GM11168 (cell line): Measurements from ENCODE around the gene PGLYRP2.
"Not testable (repeated sequence)": the region's sequence is repeated elsewhere in the genome, so short reads cannot be mapped to it uniquely, and the experiment has no call there.

Experiments used
- in situ Hi-C: fragments of 300-500 bp; cut with MboI; formaldehyde crosslinking; loops from one replicate; pipeline ENCODE4 v1.12.0; 2022; ENCODE audit warnings: low sequenced_read_pairs; ENCODE audit not compliant: unreplicated experiment

The PGLYRP2 gene

DNA sequence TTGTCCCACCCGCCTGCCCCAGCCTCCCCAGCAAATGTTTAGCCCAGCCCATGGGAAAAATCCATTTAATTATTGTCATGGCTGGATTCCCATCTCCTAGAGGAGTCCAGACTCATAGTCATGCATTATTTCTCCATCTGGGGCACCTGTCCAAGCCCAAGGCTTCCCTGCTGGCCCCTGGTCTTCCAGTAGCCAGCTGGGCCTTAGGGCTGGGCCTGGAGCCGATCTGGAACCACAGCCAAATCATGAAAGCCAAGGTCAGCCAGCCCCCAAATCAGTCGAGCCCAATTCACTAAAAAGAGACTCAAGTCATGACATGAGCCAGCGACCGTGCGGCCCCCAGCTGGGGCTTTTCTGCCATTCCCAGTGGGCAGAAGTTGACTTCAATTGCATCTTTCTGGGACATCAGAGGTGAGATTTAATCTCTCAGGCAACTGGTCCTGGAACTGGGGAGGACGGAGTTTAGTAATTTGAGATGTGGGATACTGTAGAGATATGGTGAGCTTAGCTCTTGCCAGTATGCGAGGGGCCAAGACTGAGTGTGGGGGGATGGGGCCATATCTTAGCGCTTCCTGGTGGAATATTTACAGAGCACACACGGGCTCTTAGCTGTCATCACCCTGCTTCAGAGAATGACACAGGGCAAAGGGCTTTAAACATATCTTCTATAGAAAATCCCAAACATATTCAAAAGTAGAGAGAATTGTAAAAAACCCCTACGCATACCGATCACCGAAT is 9.4 kb upstream of the PGLYRP2 start:
- in situ Hi-C loops: no loop called here

DNA sequence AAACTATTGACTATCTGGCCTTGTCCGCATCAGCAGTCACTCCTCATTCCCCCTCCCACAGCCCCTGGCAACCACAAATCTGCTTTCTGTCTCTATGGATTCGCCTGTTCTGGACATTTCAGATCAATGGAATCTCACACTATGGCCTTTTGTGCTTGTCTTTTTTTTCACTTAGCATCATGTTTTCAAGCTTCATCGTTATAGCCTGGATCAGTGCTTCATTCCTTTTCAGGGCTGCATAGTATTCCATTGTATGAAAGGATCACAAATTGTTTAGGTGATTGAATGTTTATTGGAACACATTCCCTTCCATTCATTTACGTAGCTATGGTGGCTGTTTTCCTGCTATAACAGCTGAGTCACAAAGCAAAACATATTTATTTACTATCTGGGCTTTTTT is 7.7 kb upstream of the PGLYRP2 start:
- in situ Hi-C loops: no loop called here

DNA sequence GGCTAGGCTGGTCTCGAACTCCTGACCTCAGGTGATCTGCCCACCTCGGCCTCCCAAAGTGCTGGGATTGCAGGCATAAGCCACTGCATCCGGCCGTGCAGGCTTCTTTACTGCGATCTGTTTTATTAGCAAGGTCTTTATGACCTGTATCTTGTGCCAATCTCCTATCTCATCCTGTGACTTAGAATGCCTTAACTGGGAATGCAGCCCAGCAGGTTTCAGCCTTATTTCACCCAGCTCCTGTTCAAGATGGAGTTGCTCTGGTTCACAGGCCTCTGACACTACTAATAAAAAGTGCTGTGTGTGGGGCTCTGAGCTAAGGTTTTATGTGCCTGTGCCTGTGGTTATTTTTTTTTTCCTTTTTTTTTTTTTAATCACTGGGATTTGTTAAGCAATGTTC is 6.5 kb upstream of the PGLYRP2 start:
- in situ Hi-C loops: not testable (repeated sequence)

DNA sequence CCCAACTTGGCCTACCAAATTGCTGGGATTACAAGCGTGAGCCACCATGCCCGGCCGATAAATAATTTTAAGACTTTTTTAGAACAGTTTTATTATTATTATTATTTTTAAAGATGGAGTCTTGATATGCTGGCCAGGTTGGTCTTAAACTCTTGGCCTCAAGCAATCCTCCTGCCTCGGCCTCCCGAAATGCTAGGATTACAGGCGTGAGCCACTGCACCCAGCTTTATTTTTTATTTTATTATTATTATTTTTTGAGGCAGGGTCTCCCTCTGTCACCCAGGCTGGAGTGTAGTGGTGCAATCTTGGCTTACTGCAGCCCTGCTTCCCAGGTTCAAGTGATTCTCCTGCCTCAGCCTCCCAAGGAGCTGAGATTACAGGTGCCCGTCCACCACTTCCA is 1.7 kb upstream of the PGLYRP2 start:
- in situ Hi-C loops: not testable (repeated sequence)

DNA sequence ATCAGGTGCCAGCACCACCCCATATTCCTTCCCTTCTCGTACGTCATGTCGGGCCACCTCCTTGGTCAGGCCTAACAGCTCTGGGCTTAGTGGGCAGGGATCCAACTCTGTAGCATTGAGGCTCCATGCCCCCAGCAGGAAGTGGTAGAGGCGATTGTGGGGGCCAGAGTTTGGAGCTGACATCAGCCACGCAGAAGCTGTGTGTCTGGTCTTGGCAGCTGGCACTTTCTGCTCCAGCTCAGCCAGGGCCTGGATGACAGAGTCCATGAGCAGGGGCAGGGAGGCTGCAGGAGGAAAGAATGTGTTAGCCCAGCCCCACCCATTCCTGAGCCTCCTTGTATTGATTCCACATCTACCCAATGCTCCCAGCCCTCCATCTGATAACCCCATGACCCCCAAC is 3.0 kb downstream of the PGLYRP2 start:
- in situ Hi-C loops: no loop called here

DNA sequence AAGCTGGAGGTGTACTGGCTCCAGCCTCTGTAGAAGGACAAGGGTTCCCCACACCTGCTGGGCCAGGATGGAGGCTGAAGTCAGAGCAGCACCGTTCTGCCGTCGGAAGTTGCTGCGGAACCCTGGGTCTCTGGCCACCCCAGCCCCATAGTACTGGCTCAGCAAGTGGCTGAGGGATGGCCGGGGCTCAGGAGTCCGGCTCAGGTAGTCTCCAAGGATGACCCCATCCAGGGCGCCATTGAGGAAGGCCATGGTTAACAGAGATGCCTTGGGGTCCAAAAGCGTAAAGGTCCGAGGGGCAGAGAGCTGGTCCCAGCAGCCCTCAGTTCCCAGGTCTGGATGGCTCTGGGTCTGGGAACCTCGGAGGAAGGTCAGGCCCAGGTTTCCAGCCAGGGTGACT is 3.7 kb downstream of the PGLYRP2 start:
- in situ Hi-C loops: no loop called here

DNA sequence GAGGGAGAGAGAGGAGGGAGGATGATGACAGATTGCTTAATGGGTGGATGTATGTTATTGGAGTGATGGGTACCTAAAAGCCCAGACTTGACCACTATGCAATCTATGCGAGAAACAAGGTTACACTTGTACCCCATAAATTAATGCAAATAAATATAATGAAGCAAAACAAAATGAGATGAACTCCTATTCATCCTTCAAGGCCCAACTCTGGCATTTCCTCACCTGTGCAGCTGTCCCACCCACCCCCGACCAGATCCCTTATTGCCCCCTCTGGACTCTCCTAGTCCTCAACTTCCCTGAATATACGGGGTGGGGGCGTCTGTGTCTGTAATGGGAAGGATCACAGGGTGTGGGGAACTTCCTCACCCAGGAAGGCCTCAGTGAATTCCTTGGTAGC is 4.1 kb downstream of the PGLYRP2 start:
- in situ Hi-C loops: no loop called here

DNA sequence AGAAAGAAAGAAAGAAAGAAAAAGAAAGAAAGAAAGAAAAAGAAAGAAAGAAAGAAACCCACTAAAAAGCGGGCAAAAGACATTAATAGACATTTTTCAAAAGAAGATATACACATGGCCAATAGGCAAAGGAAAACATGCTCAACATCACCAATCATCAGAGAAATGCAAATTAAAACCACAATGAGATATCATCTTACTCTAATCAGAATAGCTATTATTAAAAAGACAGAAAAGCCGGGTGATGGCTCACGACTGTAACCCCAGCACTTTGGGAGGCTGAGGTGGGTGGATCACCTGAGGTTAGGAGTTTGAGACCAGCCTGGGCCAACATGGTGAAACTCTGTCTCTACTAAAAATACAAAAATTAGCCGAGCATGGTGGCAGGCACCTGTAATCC is 5.5 kb downstream of the PGLYRP2 start:
- in situ Hi-C loops: not testable (repeated sequence)

DNA sequence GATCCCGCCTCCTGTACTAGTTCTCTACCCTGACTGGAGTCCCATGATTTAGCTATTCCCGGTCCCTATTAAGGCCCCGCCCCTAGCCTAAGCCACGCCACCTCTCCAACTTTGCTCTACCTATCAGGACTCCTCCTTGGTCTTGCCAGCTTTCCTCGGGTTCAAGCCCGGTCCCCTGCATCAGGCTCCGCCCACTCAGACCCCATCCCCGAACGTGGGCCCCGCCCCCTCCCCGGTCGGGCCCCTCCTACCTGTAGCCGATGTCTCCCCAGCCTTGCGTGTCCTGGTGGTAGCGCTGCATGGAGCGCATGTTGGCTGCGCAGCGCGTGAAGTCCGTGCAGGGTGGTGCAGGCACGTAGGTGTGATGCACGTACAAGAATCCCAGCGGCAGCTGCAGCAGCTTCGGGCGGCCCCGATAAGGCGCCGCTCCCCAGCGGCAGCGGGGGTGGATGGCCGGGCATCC is 7.6 kb downstream of the PGLYRP2 start:
- in situ Hi-C loops: no loop called here

DNA sequence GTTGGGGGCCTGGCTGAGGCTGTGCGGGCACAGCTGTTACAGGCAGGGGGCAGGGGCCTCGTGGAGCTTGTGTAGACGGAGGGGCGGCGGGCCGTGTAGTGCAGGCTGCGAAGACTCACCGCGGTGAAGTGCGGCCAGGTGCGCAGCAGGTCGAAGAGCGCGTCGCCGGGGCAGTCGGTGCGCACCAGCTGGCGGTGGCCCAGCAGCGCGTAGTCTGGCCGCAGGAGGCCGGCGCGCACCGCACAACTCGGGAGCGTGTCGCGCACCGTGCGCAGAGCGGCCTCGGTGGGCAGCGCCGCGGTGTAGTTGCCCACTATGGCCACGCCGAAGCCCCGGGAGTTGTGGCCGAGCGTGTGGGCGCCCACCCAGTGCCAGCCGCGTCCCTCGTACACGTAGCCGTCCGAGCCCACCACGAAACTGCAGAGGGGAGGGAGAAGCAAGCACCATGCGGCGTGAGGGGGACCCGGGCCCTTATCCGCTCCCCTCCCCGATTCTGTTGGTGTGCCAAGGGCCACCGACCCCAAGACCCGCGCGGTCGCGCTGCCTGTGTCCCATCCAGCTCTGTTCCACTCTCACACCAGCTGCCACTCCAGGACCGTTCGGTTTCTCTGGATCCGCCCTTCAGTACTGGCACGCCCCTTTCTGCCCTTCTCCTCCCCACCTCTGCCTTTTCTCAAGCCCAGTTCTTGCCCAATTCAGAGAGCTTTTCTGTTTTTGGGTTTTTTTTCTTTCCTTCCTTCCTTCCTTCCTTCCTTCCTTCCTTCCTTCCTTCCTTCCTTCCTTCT is 9.6 kb downstream of the PGLYRP2 start:
- in situ Hi-C loops: loop anchor here (10.0 kb wide), 1 partner anchor 85 kb away; no protein-coding TSS in a partner anchor

DNA sequence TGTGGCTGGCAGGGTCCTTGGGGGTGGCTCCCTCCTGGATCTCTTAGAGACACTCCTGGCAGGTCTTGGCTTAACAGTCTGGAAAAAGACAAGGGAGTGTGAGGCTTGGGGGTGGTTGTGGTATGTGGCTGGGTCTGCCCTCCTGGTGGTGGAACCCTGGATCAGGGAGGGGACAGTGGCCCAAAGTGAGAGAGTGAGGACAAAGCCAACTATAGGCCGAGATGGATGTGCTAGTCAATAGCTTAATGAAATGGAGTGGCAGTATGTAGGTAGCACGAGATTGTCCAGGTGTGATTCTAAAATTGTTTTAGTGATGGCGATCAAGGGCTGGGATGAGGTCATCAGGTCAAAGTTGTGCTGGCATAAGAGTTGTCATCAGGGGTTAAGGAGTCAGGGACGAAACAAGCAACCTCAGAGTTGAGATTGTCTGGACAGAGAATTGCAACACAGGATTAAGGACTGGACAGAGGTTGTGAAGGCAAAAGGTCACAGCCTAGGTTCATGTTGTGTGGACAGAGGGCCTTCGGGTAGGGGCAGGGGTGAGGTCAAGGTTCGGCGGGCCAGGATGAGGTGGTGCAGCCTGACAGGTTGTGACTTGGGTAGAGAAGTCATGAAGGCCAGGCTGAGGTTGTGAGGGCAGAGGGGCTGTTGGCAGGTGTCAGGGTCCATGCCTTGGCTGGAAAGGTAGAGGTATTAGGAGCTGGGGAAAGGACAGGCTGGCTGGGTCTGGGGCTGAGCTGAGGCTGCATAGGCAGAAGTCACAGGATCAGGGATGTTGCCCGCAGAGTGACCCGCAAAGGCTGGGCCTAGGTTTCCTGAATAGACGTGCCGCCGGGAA is 10.4 kb downstream of the PGLYRP2 start:
- in situ Hi-C loops: loop anchor here (10.0 kb wide), 1 partner anchor 86 kb away; no protein-coding TSS in a partner anchor

DNA sequence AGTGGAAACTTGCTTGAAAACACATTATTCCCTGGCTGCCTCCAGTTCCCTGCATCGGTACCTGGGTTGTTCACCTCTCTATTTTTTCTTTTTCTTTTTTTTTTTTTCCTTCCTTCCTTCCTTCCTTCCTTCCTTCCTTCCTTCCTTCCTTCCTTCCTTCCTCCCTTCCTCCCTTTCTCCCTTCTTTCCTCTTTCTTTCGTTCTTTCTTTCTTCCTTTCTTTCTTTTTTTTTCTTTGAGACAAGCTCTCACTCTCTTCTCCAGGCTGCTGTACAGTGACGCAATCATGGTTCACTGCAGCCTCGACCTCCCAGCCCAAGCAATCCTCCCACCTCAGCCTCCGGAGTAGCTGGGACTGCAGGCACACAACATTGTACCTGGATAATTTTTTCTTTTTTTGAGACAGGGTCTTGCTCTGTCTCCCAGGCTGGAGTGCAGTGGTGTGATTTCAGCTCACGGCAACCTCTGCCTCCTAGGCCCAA is 11.5 kb downstream of the PGLYRP2 start:
- in situ Hi-C loops: loop anchor here (10.0 kb wide), 1 partner anchor 87 kb away; no protein-coding TSS in a partner anchor

DNA sequence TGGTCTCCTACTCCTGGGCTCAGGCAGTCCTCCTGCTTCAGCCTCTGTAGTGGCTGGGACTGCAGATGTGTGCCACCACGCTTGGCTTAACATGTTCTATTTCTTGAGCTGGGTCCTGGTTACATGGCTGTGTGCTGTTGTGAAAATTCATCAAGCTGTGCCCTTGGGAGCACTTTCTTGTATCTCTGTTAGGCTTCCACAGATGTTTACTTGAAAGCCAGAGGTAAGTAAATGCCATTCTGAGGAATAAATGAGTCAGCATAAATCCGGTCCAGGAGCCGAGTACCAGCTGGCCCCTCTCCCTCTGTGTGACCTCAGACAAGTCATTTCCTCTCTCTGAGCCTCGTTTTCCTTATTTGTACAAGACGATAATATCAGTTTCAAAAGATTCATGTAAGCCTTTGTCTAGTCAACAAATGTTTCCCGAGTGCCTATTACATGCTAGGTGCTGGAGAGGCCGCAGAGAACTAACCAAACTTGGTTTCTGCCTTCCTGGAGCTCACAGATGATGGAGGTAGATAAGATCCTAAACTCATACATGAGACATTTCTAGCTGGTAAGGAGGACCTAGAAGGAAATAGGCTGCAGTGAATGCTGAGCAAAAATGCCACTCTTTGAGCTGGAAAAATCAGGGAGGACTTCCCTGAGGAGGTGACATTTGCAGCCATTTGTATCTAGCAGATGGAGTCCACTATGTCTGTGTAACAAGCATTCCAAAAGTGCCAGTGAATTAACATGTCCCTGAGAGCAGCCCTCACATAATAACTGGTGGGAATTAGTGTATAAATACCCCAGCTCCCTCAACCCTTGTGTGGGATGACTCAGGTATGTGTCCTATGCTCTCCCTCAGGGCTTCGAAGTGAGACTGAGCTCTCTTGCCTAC is 12.2 kb downstream of the PGLYRP2 start:
- in situ Hi-C loops: loop anchor here (10.0 kb wide), 1 partner anchor 88 kb away; no protein-coding TSS in a partner anchor

DNA sequence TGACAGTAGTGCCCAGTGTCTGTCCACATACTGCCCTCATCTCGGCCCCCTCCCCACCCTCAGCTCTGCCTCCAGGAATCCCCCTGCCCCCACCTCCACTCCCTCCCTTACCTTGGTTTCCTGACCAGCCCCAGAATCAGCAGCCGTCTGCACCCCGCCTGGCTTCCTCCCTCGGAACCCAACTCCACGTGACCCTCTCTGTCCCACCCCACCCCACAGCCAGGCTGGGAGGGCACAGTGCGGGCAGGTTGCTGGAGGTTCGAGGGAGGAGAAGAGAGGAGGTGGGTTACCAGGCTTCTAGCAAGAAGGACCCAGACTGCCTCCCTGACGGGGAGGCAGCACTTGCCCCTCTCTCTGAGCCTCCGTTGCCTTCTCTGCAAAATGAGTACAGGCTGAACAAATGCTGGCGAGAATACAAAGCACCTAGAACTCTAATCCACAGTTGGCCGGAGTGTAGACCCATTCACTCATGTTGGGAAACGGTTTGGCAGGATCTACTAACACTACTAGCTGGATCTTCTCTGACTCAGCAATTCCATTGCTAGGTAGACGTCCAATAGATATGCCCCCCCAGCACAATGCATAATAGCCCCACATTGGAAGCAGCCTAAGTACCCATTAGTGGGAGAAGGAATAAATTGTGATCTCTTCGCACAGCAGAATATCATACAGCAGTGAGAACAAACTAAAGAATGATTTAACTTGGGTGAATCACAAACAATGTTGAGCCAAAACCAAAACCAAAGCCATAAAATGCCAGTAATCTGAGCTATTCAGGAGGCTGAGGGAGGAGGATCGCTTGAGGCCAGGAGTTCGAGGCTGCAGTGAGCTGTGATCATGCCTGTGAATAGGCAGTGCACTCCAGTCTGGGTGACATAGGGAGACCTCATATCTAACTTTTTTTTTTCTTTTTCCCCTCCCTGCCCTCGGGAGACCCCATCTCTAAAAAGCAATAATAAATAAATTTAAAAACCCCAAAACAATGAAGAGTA is 14.6 kb downstream of the PGLYRP2 start, which contains the start of gene RASAL3:
RASAL3 (minus strand) TSS at position 151 of the 992 bp plus-strand sequence. CDS start 186 bp downstream, outside the sequence.
- in situ Hi-C loops: loop anchor here (10.0 kb wide), 1 partner anchor 90 kb away; no protein-coding TSS in a partner anchor

DNA sequence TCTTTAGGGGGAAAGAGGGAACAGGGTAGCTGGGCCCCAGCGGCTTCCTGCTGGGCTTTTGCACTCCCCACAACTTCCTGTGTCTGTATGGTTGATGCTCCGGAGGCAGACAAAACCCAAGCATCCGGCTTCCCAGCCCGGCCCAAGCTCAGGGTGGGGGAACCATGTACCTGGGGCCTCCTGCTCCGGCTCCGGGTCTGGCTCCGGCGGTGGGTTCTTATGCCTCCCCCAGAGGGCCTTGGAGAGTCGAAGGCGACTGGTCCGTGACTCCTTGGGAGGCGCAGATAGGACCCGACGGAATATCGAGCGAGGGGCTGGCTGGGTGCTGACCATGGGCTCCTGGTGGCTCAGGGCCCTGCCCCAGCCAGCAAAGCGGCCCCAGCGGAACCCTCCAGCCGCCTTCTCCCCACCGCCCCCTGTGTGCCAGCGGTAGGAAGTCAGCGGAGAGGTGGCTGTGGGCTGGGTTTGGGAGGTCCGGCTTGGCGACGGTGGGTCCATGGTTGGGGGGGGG is 15.4 kb downstream of the PGLYRP2 start:
- in situ Hi-C loops: loop anchor here (10.0 kb wide), 1 partner anchor 91 kb away; no protein-coding TSS in a partner anchor

DNA sequence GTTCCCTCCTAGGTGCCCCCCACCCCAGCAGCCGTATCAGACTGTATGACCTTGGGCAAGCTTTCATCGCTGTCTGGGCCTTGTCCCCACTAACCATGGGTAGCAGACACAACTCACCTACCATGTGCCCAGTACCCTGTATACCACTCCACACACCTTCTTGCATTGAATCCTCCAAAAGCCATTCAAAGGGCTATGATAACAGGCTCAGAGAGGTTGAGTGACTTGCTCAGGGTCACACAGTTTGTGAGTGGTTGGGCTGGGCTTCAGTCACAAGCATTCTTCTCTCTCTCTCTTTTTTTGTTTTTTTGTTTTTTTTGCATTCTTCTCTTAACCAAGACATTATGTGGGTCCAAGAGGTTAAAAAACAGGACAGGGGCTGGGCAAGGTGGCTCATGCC is 17.6 kb downstream of the PGLYRP2 start:
- in situ Hi-C loops: loop anchor here (10.0 kb wide), 1 partner anchor 93 kb away; no protein-coding TSS in a partner anchor

DNA sequence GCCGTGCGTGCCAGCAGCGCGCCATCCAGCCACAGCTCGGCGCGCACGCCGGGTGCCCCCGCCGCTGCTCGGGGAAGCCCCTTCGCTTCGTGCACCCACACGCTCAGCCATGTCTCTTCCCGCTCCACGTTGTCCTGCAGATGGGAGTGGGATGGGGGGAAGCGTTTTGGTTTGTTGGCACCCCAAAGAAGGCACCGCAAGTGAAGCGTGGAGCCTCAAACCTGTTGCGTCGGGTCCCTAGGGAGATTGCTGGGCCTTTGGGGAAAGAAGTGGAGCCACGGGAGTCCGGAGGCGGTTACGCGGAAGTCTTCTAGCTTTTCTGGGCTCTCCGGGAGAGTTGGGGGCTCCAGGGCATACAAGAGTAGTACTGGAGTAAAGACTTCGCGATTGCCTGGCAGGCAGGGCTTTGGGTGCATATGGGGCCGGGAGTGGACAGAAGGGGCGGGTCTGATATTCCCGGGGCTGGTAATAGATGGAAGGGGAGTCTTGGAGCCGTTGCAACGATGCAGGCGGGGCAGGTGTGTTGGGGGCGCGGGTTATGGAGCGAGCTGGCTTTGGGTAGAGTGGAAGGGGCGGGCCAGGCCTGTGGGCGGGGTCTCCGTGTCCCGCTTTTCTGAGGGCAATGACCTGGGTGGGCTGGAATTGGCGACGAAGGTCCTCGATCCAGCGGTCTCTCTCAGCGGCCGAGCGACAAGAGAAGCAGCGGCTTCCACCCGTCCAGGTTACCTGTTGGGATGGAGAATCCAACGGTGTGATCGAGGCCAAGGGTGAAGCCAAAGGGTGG is 21.4 kb downstream of the PGLYRP2 start:
- in situ Hi-C loops: no loop called here
